ENCODE measurements around the gene RNF168. TPM values are rescaled to one million over a fixed set of nuclear protein-coding genes. Genes with fewer than 3 reads are reported as not detected.

Gene RNF168
- total RNA-seq (2022; extraction: Qiagen RNA extraction; ENCODE audit: low read depth) = 5.1 to 6.4 TPM (median 5.6 TPM) in 5 replicates

GRCh38 chr3:196503196-196504076 lies at the start of gene RNF168:
TSS of gene RNF168 (minus strand) at chr3:196503768. CDS start at chr3:196503173, 595 bp downstream.

GRCh38 chr3:196514913-196515621 lies 11.5 kb upstream of the RNF168 start, which contains the start of gene SMCO1:
TSS of gene SMCO1 (minus strand) at chr3:196515346. CDS start at chr3:196515209, 137 bp downstream.

GRCh38 chr3:196432137-196432879 lies 71.3 kb downstream of the RNF168 start, which contains the start of gene UBXN7:
TSS of gene UBXN7 (minus strand) at chr3:196432427. CDS start at chr3:196432399, 28 bp downstream.

Other genes with a start within 250 kb of the RNF168 start
- gene PCYT1A, start 216.0 kb downstream of the RNF168 start, total RNA-seq (2022; extraction: Qiagen RNA extraction; ENCODE audit: low read depth) = 32.1 to 39.9 TPM (median 35.5 TPM) in 5 replicates
- 22.4 to 27.9 TPM (median 23.8 TPM) in 5 replicates for gene DYNLT2B, start 185.5 kb downstream of the RNF168 start, total RNA-seq (2022; extraction: Qiagen RNA extraction; ENCODE audit: low read depth)
- 7.4 to 12.7 TPM (median 11.1 TPM) in 5 replicates for gene TM4SF19, start 165.4 kb downstream of the RNF168 start, total RNA-seq (2022; extraction: Qiagen RNA extraction; ENCODE audit: low read depth)
- 7.5 to 12.3 TPM (median 10.2 TPM) in 5 replicates for gene UBXN7, start 71.3 kb downstream of the RNF168 start, total RNA-seq (2022; extraction: Qiagen RNA extraction; ENCODE audit: low read depth)
- gene SMCO1, start 11.6 kb upstream of the RNF168 start, total RNA-seq (2022; extraction: Qiagen RNA extraction; ENCODE audit: low read depth) = not detected in 5 replicates
- gene WDR53, start 64.8 kb upstream of the RNF168 start, total RNA-seq (2022; extraction: Qiagen RNA extraction; ENCODE audit: low read depth) = 8.7 to 12.1 TPM (median 10.2 TPM) in 5 replicates
- gene FBXO45, start 64.9 kb upstream of the RNF168 start, total RNA-seq (2022; extraction: Qiagen RNA extraction; ENCODE audit: low read depth) = 7.0 to 8.6 TPM (median 8.0 TPM) in 5 replicates
- 0.04 TPM in 1 of 5 replicates, not detected in the others for gene NRROS, start 135.9 kb upstream of the RNF168 start, total RNA-seq (2022; extraction: Qiagen RNA extraction; ENCODE audit: low read depth)
- 2.2 to 3.4 TPM (median 3.1 TPM) in 5 replicates for gene CEP19, start 208.5 kb upstream of the RNF168 start, total RNA-seq (2022; extraction: Qiagen RNA extraction; ENCODE audit: low read depth)
- gene PIGX, start 208.6 kb upstream of the RNF168 start, total RNA-seq (2022; extraction: Qiagen RNA extraction; ENCODE audit: low read depth) = 27.6 to 34.3 TPM (median 31.5 TPM) in 5 replicates
- 32.4 to 46.2 TPM (median 40.8 TPM) in 5 replicates for gene PAK2, start 236.1 kb upstream of the RNF168 start, total RNA-seq (2022; extraction: Qiagen RNA extraction; ENCODE audit: low read depth)

All from A549 treated with DMSO at 1 μM for 4 hours (cell line).